Medulla oblongata (tissue), 1 donor: Measurements from ENCODE around the gene DDX50.
A peak's percentile ranks its signal among the peaks of the same experiment; 100 is the strongest.
"Not testable (repeated sequence)": the region's sequence is repeated elsewhere in the genome, so short reads cannot be mapped to it uniquely, and the experiment has no call there.

Experiments
- DNase-seq: peaks from one replicate; pipeline ENCODE4 v3.0.0-alpha.2; 2015; ENCODE audit errors: extremely low spot score

The DDX50 gene, protein sequence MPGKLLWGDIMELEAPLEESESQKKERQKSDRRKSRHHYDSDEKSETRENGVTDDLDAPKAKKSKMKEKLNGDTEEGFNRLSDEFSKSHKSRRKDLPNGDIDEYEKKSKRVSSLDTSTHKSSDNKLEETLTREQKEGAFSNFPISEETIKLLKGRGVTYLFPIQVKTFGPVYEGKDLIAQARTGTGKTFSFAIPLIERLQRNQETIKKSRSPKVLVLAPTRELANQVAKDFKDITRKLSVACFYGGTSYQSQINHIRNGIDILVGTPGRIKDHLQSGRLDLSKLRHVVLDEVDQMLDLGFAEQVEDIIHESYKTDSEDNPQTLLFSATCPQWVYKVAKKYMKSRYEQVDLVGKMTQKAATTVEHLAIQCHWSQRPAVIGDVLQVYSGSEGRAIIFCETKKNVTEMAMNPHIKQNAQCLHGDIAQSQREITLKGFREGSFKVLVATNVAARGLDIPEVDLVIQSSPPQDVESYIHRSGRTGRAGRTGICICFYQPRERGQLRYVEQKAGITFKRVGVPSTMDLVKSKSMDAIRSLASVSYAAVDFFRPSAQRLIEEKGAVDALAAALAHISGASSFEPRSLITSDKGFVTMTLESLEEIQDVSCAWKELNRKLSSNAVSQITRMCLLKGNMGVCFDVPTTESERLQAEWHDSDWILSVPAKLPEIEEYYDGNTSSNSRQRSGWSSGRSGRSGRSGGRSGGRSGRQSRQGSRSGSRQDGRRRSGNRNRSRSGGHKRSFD

DNA sequence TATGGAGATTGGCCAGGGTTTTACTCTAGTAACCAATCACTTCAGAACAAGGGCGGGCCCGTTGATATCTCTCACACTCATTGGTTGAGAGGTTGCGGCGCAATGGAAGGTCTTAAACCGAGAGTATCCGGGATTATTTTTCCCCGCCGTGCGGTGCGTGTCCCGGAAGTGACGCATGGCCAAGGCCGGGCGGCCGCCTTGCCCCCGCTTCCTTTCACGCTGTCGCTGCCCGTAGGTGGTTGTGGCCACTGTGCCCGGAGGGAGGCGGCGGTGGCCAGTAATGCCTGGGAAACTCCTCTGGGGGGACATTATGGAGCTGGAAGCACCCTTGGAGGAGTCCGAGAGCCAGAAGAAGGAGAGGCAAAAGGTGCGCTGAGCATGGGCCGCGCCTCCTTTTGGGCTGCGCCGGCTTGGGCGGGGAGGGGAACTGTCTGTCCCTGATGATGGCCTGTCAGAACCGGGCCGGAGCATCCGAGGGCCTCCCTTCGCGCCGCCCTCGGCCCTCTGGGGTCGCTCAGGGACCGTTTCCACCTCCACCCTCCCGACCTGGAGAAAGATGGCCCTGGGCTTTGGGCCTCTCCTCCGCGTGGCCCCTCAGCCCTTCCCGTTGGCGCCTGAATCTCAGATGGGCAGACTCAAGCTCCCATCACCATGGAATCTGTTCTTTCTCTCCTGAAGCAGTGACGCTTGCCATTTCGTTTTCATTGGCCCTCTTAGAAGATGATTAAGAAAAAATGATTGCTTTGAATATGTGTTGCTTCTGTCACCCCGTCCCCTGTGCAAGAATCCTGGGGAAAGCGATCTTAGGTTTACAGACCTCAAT lies at the start of gene DDX50:
Gene DDX50 (plus strand): TSS at position 211 of the 823 bp plus-strand sequence. CDS start 70 bp downstream, at position 281.
- DNase-seq, result peak; percentile 100

DNA sequence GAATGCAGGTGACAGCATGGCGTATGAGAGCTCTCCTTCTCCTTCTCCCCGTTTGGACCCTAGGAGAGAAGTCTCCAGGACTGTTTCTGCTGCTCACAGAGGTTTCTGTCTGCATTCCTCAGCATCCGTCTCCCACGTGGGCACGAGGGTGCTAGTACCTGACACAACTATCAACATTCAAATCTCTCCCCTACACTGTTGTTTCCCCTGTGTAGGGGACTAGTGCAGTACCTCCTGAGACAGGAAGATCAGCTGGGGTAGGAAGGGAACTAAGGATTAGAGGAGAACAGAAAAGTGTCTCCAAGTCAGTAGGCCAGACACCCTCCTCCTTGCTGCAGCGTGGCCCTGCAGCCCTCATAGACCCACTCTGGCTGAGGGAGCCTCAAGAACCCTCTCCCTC lies 44.8 kb upstream of the DDX50 start:
- DNase-seq, result no peak

DNA sequence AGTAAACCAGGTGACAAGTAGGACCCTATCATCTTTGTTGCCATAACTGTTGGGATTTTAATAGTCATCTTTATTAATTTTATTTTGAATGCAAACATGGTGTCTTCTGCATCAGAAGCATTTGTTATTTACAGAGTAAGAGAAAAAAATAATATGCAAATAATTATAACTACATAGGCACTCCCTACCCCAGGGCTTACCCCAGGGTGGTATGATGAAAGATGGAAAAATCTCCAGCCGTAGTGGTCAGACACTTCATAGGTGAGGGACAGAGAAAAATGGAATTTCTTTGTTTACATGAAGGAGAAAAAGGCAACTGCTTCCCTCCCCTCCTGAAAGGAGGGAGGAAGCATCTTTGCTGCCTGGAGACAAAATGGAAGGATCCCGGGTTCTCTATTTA lies 44.1 kb upstream of the DDX50 start:
- no peak for DNase-seq

DNA sequence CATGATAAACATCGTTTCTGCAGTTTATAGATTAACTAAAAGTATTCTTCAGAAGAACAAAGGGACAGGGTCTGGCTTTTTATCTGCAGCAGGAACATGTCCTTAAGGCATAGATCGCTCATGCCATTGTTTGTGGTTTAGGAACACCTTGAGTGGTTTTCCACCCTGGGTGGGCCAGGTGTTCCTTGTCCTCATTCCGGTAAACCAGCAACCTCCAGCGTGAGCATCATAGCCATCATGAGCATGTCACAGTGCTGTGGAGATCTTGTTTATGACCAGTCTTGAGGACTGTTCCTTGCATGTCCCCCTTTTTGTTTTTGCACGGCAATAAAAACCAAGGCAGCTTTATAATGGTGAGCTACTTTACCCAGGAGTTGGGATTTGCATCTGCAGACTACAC lies 39.9 kb upstream of the DDX50 start:
- DNase-seq, result no peak

DNA sequence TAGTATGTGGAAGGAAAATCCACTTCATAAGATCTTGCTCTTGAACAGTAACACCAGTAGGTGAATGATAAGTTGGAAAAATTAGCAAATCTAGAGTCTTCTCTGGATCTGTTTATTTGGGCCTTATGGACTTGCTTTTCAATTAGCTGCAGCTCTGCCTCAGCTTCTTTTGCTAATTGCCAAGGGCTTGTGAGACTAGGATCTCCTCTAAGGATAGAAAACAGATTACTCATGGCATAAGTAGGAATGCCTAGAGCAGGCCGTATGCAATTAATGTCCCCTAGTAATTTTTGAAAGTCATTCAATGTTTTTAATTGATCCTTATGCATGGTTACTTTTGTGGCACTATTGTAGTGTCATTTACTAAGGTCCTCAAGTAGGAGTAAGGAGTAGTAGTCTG lies 36.5 kb upstream of the DDX50 start:
- DNase-seq, result no peak

DNA sequence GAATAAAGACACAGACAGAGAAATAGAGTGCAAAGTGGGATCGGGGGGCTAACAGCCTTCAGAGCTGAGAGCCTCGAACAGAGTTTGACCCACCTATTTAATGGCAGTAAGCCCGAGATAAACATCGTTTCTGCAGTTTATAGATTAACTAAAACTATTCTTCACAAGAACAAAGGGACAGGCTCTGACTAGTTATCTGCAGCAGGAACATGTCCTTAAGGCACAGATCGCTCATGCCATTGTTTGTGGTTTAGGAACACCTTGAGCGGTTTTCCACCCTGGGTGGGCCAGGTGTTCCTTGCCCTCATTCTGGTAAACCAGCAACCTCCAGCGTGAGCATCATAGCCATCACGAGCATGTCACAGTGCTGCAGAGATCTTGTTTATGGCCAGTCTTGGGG lies 32.9 kb upstream of the DDX50 start:
- DNase-seq, result not testable (repeated sequence)

DNA sequence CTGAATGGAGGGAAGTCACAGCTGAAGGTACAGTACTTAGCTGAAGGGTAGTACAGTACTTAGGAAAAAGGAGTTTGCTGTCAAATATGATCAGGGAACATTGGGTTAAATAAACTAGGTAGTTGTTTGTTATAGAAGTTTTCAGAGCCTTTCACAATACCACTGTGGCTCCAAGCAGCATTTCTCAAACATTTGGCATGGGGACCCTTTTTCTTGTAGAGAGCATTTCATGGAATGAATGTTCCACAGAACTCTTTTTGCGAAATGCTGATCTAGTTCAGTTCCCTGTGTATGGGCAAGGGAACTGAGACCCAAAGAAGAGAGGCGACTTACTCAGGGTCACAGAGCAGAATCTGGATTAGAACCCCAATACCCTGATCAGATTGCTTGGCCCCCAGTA lies 31.5 kb upstream of the DDX50 start:
- no peak for DNase-seq

DNA sequence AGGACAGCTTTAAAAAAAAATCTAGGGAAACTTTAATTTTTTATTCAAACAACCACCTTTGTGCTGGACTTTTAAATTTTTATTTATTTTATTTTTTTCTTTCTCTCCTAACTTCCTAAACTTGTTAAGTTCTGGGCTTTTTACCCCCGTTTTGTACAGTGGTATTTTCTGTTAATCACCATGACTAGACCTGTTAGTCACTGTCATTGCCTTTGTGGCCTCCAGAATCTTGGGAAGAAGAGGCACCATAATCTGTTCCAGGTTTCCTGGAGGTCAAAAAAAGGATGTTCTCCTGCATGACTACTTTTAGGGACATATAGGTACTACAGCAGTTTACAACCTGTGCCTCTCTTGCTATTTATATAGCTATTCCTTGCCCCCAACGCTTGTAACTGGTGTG lies 31.1 kb upstream of the DDX50 start:
- no peak for DNase-seq

DNA sequence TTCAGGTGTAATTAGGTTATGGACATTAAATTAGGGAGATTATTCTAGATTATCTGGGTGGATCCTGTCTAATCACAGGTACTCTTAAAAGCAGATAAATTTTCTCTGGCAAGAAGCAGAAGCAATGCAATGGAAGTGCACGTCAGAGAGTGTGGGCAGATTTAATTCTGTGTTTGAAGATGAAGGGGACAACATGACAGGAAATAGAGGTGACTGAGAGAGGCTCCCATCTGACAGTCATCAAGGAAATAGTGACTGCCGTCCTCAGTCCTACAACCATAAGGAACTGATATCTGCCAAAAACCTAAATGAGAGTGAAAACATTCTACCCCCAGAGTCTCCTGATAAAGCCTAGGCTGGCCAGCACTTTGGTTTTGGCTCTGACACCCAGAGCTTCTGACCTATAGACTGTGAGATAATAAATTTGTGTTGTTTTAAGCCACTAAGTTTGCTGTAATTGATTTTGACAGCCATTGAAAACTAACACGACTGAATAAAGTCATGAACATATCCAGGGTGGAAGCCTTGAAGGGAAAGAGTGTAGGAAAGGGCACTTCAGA lies 30.5 kb upstream of the DDX50 start:
- no peak for DNase-seq

DNA sequence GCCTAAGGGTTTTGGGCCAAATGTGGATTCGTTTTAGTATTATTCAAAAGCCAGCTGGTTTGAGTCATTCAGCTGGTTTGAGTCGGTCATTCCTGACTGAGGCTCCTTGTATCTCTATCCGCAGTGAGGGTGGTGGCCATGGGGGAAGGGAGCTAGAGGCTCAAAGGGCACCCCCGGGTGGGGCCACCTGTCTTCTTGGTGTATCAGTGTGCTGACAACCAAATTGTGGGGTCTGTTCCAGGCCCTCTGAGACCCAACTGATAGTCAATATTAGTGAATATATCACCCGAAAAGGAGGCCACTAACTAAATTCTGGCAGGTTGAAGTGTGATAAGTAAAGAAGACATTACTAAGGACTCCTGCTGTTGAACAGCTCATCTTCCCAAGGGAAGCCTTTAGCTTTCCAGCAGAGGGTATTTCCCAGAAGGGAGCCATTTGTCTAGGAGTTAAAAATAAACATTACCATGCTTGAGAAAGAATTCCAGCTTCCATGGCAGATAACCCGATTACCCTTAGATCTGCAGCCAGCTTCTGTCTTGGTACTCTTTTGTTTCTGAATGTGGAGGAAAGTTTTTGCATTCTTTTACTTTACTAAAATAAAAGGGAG lies 29.9 kb upstream of the DDX50 start:
- DNase-seq, result no peak

DNA sequence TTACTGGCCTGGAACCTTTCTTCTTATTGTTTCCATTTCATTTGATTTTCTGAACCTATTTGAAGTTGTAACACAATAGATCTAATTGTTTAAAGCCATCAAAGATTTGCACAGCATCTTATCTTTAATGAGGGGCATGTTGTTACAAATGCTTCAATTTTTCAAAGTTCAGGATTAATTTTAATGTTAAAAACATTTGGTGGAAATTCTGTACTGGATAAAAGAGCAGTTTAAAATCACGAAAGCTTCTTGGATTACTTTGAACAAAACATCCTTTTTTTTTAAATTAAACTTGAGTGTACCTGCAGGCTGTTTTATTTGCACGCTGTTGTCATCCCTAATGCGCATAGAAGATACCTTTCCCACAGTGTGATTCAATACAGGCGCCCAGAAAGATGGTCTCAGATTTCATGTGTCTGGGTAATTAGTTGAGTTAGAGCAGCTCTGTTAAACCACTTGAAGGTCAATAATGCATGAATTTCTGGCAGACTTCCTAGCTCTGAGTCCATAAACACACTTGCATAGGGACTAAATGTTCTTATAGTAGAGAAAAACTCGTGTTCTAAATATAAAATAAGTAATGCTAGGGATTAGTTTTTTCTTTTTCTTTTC lies 29.3 kb upstream of the DDX50 start:
- DNase-seq, result peak; percentile 51

DNA sequence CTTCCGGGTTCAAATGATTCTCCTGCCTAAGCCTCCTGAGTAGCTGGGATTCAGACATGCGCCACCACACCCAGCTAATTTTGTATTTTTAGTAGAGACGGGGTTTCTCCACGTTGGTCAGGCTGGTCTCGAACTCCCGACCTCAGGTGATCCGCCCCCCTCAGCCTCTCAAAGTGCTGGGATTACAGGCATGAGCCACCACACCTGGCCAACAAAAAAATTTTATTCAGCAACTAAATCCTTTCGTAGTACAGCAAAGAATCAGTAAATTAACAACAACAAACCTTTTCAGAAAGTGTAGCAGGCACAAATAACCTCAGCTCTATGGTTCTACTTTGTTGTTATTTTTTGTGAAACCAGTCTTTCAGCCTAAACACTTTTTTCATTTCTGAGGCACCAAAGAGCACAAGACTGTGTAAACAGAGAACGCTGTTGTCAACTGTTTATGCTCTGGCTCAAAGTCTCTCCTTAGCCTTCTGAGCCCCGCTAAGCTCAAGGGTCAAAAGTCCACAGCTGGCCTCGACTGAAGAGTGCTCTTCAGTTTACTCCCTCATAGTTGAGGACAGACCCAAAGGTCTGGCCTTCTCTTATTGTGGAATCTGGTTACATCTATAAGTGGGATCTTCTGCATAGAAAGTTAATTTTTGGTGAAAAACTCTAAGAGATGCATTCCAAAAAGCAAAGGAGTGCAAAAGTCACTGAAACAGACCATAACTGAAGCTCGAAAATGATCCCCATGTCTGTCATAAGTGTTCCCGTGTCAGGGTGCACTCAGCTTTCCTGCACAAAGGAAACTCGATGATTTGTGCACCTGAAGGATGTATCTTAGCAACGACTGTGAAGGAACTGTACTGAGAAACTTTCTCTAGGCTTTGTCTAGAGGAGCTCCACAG lies 24.6 kb upstream of the DDX50 start:
- no peak for DNase-seq

DNA sequence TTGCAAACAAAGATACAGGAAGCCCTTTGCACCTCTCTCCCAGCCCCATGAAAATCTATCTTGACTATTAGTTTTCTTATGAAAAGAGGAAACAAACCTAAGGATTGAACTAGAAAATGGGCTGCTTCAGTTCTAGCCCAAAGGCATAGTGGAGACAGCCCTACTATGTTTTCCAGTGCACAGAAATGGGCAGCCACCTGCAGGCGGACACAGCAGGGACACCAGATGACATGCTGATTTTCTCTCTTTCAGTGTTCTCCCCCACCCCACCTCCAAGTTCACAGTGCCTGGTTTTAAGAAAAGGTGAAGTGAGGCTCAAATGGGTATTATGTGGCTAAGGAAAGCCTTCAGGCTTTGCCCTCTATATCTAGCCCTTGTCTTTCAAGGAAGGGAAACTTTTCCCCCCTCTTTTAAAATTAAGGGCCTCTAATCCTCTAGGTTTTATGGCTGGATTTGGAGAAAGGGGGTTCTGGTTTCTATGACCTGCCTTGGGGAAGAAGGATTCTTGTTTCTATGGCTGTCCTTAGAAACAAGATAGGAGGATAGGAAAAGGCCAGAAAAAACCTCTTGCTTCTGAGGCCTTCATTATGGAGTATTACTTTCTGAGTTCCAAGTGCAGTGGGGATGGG lies 23.5 kb upstream of the DDX50 start:
- DNase-seq, result no peak

DNA sequence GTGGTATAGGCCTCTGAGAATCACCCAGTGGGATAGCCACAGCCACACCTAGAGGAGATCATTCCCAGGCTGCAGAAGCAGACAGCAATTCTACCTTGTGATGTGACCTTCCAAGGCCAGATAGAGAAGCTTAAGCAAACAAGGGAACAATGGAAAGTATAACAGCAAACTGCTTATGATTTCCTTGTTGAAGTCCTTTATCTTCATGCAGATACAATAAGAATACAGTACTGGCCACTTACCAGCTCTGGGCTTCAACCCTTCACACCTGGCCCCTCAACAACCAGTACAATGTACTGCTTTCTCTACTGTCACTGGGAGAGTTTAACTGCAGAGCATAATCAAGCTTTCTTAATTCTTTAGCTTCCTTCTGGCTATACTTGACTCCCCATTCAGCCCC lies 22.6 kb upstream of the DDX50 start:
- no peak for DNase-seq

DNA sequence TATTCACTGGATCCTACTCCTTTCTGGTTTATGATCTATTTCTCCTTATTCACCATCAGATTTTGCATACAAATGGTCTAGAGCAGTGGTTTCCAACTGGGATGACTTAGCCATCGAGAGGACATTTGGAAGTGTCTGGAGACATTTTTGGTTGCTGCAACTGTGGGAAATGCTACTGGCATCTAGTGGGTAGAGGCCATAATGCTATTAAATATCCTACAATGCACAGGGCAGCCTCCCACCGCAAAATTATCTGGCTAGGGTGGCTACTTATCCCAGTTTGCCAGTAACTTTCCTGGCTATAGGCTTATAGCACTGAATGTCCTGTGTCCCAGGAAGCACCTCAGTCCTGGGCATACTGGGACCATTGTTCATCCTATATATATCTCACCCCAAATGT lies 21.5 kb upstream of the DDX50 start:
- DNase-seq, result no peak

DNA sequence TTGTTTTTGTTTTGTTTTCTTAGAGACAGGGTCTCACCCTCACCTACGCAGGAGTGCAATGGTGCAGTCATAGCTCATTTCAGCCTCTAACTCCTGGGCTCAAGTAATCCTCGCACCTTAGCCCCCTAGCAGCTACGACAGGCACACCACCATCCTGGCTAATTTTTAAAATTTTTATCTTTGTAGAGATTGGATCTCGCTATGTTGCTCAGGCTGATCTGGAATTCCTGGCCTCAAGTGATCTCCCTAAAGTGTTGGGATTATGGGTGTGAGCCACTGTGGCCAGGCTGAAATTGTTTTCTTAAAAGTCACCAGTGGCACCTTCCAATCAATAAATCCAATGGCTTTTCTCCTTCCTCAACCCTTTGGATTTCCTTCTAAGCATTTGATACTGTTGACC lies 20.9 kb upstream of the DDX50 start:
- no peak for DNase-seq

DNA sequence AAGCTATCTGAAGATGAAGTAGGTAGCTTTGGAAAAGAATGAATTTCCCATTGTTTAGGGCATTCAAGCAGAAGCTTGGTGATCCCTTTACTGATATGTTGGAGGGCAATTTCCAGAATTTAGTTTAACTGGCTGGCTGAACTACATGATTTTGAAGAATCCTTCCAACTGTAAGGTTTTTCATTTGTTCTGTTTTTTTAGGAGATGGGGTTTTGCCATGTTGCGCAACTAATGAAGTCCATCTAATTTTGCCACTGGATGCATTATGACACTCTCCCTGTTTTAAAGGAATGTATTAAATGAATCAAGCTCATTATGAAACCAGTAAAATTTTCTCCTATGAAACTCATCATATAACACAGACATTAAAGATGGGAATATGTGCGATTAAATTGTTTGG lies 6.1 kb upstream of the DDX50 start:
- no peak for DNase-seq

DNA sequence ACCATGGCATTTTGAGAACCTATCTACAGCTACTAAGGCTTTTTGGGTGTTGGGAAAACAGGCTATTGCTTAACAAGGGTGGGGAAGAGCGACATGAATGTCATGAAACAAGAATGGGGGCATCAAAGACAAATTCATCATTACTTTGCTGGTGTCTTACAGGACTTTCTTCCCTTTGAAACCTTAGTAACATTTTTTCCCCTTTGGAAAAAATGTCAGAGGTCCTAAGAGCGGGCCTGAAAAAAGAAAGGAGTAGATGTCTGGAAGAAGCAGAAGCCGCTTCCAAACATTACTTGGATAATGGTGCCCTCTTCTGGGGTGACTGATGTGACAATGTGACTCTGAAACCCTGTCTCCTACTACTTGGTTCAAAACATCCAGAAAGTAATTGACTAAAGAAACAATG lies 3.8 kb upstream of the DDX50 start:
- DNase-seq, result peak; percentile 91

DNA sequence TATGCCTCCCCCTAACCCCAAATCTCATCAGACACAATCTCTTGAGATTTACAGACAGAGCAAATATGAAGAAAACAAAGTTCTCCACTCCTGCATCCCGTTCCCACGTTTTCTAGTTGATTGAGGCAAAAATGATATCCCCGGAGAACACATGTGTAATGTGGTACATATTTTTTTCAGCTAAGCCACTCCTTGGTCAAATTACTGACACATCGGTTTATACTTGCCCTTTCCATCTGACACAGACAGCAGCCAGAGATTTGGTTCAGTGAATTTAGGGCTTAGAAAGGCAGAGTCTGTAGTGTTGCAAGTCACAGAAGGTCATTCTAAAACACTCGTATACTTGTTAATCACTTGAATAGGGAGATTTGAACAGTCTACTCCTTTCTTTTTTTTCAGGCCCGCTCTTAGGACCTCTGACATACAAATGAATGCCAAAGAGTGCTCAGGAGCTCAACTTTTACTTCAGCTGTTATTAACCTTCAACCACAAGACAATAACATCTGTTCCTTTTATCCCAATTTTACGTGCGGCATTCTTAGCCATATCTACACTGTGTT lies 1.8 kb upstream of the DDX50 start:
- DNase-seq, result no peak
